Endometrium (tissue), 2 donors: Measurements from ENCODE around the gene TMEM87A.

Experiments used
- FAIRE-seq: peaks from 2 replicates; lab custom pipeline; 2012; peaks lifted over from hg19 to GRCh38; lab: Jason Lieb, UNC
- donor health status: control.
- donor health status: control.

Gene TMEM87A

GRCh38 chr15:42202653-42203052 lies 70.6 kb downstream of the TMEM87A start:
- FAIRE-seq: no peak

GRCh38 chr15:42201801-42202200 lies 71.4 kb downstream of the TMEM87A start:
- no peak for FAIRE-seq

- FAIRE-seq: no peak
These were observed 74.1 kb downstream of the TMEM87A start for GRCh38 chr15:42199126-42199525.

- FAIRE-seq: no peak
These were observed 74.7 kb downstream of the TMEM87A start for GRCh38 chr15:42198516-42198915.

GRCh38 chr15:42194513-42194912 lies 78.7 kb downstream of the TMEM87A start:
- FAIRE-seq: no peak

- FAIRE-seq: no peak
These were observed 79.8 kb downstream of the TMEM87A start for GRCh38 chr15:42193383-42193782.

GRCh38 chr15:42191610-42192346 lies 81.5 kb downstream of the TMEM87A start:
- FAIRE-seq: no peak

GRCh38 chr15:42190370-42190769 lies 82.9 kb downstream of the TMEM87A start:
- FAIRE-seq: no peak

GRCh38 chr15:42185801-42186200 lies 87.4 kb downstream of the TMEM87A start:
- no peak for FAIRE-seq

GRCh38 chr15:42184736-42185135 lies 88.5 kb downstream of the TMEM87A start:
- no peak for FAIRE-seq

GRCh38 chr15:42184296-42184695 lies 88.9 kb downstream of the TMEM87A start:
- FAIRE-seq: no peak

GRCh38 chr15:42182961-42183360 lies 90.3 kb downstream of the TMEM87A start:
- FAIRE-seq: no peak

GRCh38 chr15:42182328-42182886 lies 90.8 kb downstream of the TMEM87A start:
- FAIRE-seq: no peak

GRCh38 chr15:42178056-42178455 lies 95.2 kb downstream of the TMEM87A start:
- no peak for FAIRE-seq

- no peak for FAIRE-seq
These were observed 97.6 kb downstream of the TMEM87A start for GRCh38 chr15:42175671-42176070.

- no peak for FAIRE-seq
These were observed 100.8 kb downstream of the TMEM87A start for GRCh38 chr15:42172475-42172874.

GRCh38 chr15:42171795-42172194 lies 101.4 kb downstream of the TMEM87A start:
- FAIRE-seq: no peak

- FAIRE-seq: no peak
These were observed 102.1 kb downstream of the TMEM87A start for GRCh38 chr15:42171122-42171521.

- FAIRE-seq: no peak
These were observed 106.8 kb downstream of the TMEM87A start for GRCh38 chr15:42166225-42166940.

GRCh38 chr15:42165106-42165505 lies 108.1 kb downstream of the TMEM87A start:
- FAIRE-seq: no peak

- FAIRE-seq: no peak
These were observed 109.2 kb downstream of the TMEM87A start for GRCh38 chr15:42163947-42164550.

- no peak for FAIRE-seq
These were observed 109.9 kb downstream of the TMEM87A start for GRCh38 chr15:42163291-42163690.
